H1 (cell line): ENCODE measurements around the gene B4GALNT3. TPM values are rescaled to one million over a fixed set of nuclear protein-coding genes. Genes with fewer than 3 reads are reported as not detected.

ENCODE experiments used
- CTCF ChIA-PET: fragments of 300-600 bp; sonication (Branson Sonifier 250); formaldehyde crosslinking; loops from one replicate; lab custom pipeline; 2021; ENCODE audit not compliant: partially characterized antibody; lab: Charles Lee
- POLR2A ChIA-PET: fragments of 300-600 bp; sonication (Branson Sonifier 250); formaldehyde crosslinking; loops from one replicate; lab custom pipeline; 2021; ENCODE audit warnings: inconsistent platforms; ENCODE audit not compliant: partially characterized antibody; lab: Charles Lee
- DNase-seq, 2 experiments: peaks; one replicate each; pipeline versions ENCODE4 v3.0.0 to v3.0.0-alpha.2; 2010 to 2022; ENCODE audit warnings: low spot score in 2 of 2, low read depth in 1 of 2, mixed read lengths in 1 of 2
- FAIRE-seq: peaks from 2 replicates; lab custom pipeline; 2011; peaks lifted over from hg19 to GRCh38; lab: Jason Lieb, UNC
- H2AFZ ChIP-seq: 2 replicates; pipeline ENCODE4 v1.8.1; 2012; ENCODE audit warnings: low read length, inconsistent platforms
- H2AK5ac ChIP-seq: 2 replicates; pipeline ENCODE4 v1.6.1; 2013; ENCODE audit warnings: low read depth, low read length
- H2BK120ac ChIP-seq: replicated peaks from 2 replicates; pipeline ENCODE3; 2013; ENCODE audit warnings: low read depth, low read length, inconsistent platforms
- H2BK12ac ChIP-seq: 2 replicates; pipeline ENCODE4 v1.6.1; 2013; ENCODE audit warnings: low read depth, low read length
- H2BK15ac ChIP-seq: 2 replicates; pipeline ENCODE4 v1.6.1; 2013; ENCODE audit warnings: low read length
- H2BK20ac ChIP-seq: 2 replicates; pipeline ENCODE4 v1.6.1; 2013; ENCODE audit warnings: low read length
- H2BK5ac ChIP-seq: 2 replicates; pipeline ENCODE4 v1.6.1; 2013; ENCODE audit warnings: low read depth, low read length
- H3K14ac ChIP-seq: 2 replicates; pipeline ENCODE4 v1.6.1; 2013; ENCODE audit warnings: inconsistent platforms; ENCODE audit not compliant: insufficient read length
- H3K18ac ChIP-seq: 2 replicates; pipeline ENCODE4 v1.6.1; 2013; ENCODE audit warnings: low read length; ENCODE audit errors: extremely low read depth
- H3K23ac ChIP-seq: 2 replicates; pipeline ENCODE4 v1.6.1; 2013; ENCODE audit warnings: inconsistent platforms; ENCODE audit not compliant: insufficient read length
- H3K23me2 ChIP-seq: 2 replicates; pipeline ENCODE4 v1.6.1; 2013; ENCODE audit warnings: low read depth, low read length
- H3K27ac ChIP-seq: 2 replicates; pipeline ENCODE4 v1.6.1; 2011; ENCODE audit warnings: low read depth, low read length, inconsistent platforms
- H3K27me3 ChIP-seq, 4 experiments: replicated peaks in 1 of 4; 1 replicate in 1 of 4; 2 replicates in 3 of 4; pipeline versions ENCODE4 v1.6.1 to v1.8.1; 2011 to 2013; ENCODE audit warnings: low read length in 3 of 4, mild to moderate bottlenecking in 3 of 4, inconsistent platforms in 2 of 4, mixed read lengths in 2 of 4, moderate library complexity in 1 of 4; ENCODE audit not compliant: control insufficient read depth in 3 of 4, insufficient read depth in 3 of 4; ENCODE audit errors: extremely low read depth in 1 of 4
- H3K36me3 ChIP-seq, 4 experiments: 2 replicates each; pipeline versions ENCODE4 v1.6.1 to v1.8.1; 2011 to 2013; ENCODE audit warnings: mild to moderate bottlenecking in 4 of 4, low read length in 3 of 4, moderate library complexity in 2 of 4, control low read depth in 1 of 4, inconsistent platforms in 1 of 4; ENCODE audit not compliant: insufficient read depth in 4 of 4, control insufficient read depth in 2 of 4
- H3K4ac ChIP-seq: replicated peaks from 2 replicates; pipeline ENCODE3; 2013; ENCODE audit warnings: low read length, low read depth, mixed read lengths, inconsistent platforms; ENCODE audit not compliant: insufficient read length
- H3K4me1 ChIP-seq, 4 experiments: replicated peaks in 1 of 4; 1 replicate in 1 of 4; 2 replicates in 3 of 4; pipeline versions ENCODE4 v1.6.1 to v1.8.1; 2011 to 2013; ENCODE audit warnings: low read length in 3 of 4, inconsistent platforms in 2 of 4, mixed read lengths in 1 of 4; ENCODE audit not compliant: insufficient read depth in 4 of 4, control insufficient read depth in 3 of 4
- H3K4me2 ChIP-seq, 2 experiments: 2 replicates each; pipeline versions ENCODE4 v1.6.1 to v1.8.1; 2011 to 2013; ENCODE audit warnings: low read depth in 2 of 2, low read length in 2 of 2, control low read depth in 1 of 2, inconsistent platforms in 1 of 2, mild to moderate bottlenecking in 1 of 2; ENCODE audit not compliant: insufficient read depth in 1 of 2
- H3K4me3 ChIP-seq, 4 experiments: fragments of 200-600, 300-600 bp in 1 of 4; sonication (generic), shearing (Covaris generic), sonication (Bioruptor Twin) in 1 of 4; 2 replicates each; pipeline versions ENCODE4 v1.5.1 to v1.8.1; 2011 to 2016; ENCODE audit warnings: low read length in 4 of 4, low read depth in 3 of 4, control low read depth in 2 of 4, inconsistent platforms in 2 of 4, mild to moderate bottlenecking in 2 of 4, mixed read lengths in 1 of 4, moderate library complexity in 1 of 4; ENCODE audit not compliant: insufficient read depth in 2 of 4; ENCODE audit errors: extremely low read depth in 1 of 4
- H3K56ac ChIP-seq: replicated peaks from 2 replicates; pipeline ENCODE3; 2013; ENCODE audit warnings: low read depth, mild to moderate bottlenecking, mixed read lengths, low read length, inconsistent platforms; ENCODE audit not compliant: insufficient read length
- H3K79me1 ChIP-seq: 2 replicates; pipeline ENCODE4 v1.6.1; 2013; ENCODE audit warnings: low read depth, low read length, control low read depth
- H3K79me2 ChIP-seq, 2 experiments: 2 replicates each; pipeline versions ENCODE4 v1.6.1 to v1.8.1; 2012 to 2013; ENCODE audit warnings: low read length in 2 of 2, mild to moderate bottlenecking in 2 of 2, inconsistent platforms in 1 of 2; ENCODE audit not compliant: insufficient read depth in 2 of 2, control insufficient read depth in 1 of 2
- H3K9ac ChIP-seq, 4 experiments: replicated peaks in 1 of 4; 1 replicate in 1 of 4; 2 replicates in 3 of 4; pipeline versions ENCODE4 v1.6.1 to v1.8.1; 2011 to 2013; ENCODE audit warnings: low read depth in 3 of 4, low read length in 3 of 4, control low read depth in 2 of 4, mild to moderate bottlenecking in 2 of 4, moderate library complexity in 2 of 4, inconsistent platforms in 1 of 4; ENCODE audit errors: extremely low read depth in 1 of 4
- H3K9me3 ChIP-seq, 2 experiments: 2 replicates each; pipeline versions ENCODE4 v1.6.1 to v1.8.1; 2012 to 2013; ENCODE audit warnings: mild to moderate bottlenecking in 2 of 2, moderate library complexity in 2 of 2, control low read depth in 1 of 2, inconsistent platforms in 1 of 2, low read depth in 1 of 2, low read length in 1 of 2, mixed read lengths in 1 of 2; ENCODE audit not compliant: insufficient read depth in 2 of 2
- H4K20me1 ChIP-seq, 2 experiments: replicated peaks in 1 of 2; 2 replicates each; pipeline versions ENCODE3 to v1.8.1; 2011 to 2013; ENCODE audit warnings: inconsistent platforms in 2 of 2, low read length in 2 of 2, mild to moderate bottlenecking in 1 of 2; ENCODE audit not compliant: insufficient read depth in 2 of 2, control insufficient read depth in 1 of 2
- H4K5ac ChIP-seq: 2 replicates; pipeline ENCODE4 v1.6.1; 2013; ENCODE audit warnings: low read length, low read depth, mixed read lengths, inconsistent platforms; ENCODE audit not compliant: insufficient read length
- H4K8ac ChIP-seq: 2 replicates; pipeline ENCODE4 v1.8.0; 2013; ENCODE audit warnings: mild to moderate bottlenecking, moderate library complexity, low read length, inconsistent platforms; ENCODE audit not compliant: insufficient read depth; ENCODE audit errors: extremely low read depth
- H4K91ac ChIP-seq: replicated peaks from 2 replicates; pipeline ENCODE3; 2013; ENCODE audit warnings: low read length, mixed read lengths, inconsistent platforms; ENCODE audit not compliant: insufficient read length
- CTCF ChIP-seq, 3 experiments: IDR thresholded peaks; 1 replicate in 2 of 3; 2 replicates in 1 of 3; pipeline versions ENCODE4 v1.5.1 to v1.6.1; 2011; ENCODE audit warnings: low read length in 3 of 3, mild to moderate bottlenecking in 3 of 3, inconsistent platforms in 2 of 3, low read depth in 1 of 3, moderate library complexity in 1 of 3; ENCODE audit not compliant: insufficient read depth in 1 of 3; ENCODE audit errors: control extremely low read depth in 1 of 3
- EGR1 ChIP-seq: IDR thresholded peaks from 2 replicates; pipeline ENCODE4 v1.6.1; 2011; ENCODE audit warnings: low read depth, low read length, borderline replicate concordance
- RAD21 ChIP-seq, 2 experiments: IDR thresholded peaks in 1 of 2; conservative IDR thresholded peaks in 1 of 2; 2 replicates each; pipeline ENCODE4 v1.6.1; 2011; ENCODE audit warnings: low read depth in 2 of 2, low read length in 2 of 2, improper control_type of control experiment in 1 of 2, inconsistent platforms in 1 of 2, mild to moderate bottlenecking in 1 of 2, moderate library complexity in 1 of 2
- WGBS, 2 experiments: shearing (Covaris generic) in 1 of 2; methylation state at CpG; one replicate each; pipeline versions ENCODE4 v1.1.6 to v1.1.7; 2013 to 2015; ENCODE audit warnings: low lambda C conversion rate in 2 of 2, mixed read lengths in 2 of 2, inconsistent platforms in 1 of 2, low coverage in 1 of 2, missing lambda C conversion rate in 1 of 2; ENCODE audit not compliant: insufficient replicate concordance in 2 of 2, insufficient coverage in 1 of 2, insufficient read length in 1 of 2; ENCODE audit errors: extremely low coverage in 1 of 2, missing lambda C conversion rate in 1 of 2; 5-methylcytosine and 5-hydroxymethylcytosine counted together
- polyA plus RNA-seq, 7 experiments: library from polyadenylated mRNA; depleted of rRNA in 3 of 7; stranded (reverse) in 5 of 7; unstranded in 2 of 7; fragments of >200 nt in 5 of 7; fragments of 200-250 nt in 2 of 7; gene quantifications; 1 replicate in 5 of 7; 2 replicates in 1 of 7; 4 replicates in 1 of 7; pipeline versions ENCODE4 v1.2.1 to v1.2.3, GENCODE V29; 2011 to 2013; ENCODE audit warnings: missing spikeins in 2 of 7, mixed read lengths in 2 of 7
- total RNA-seq: library from RNA; stranded (reverse); fragmentation: NEBNext Ultra II Directional; extraction: Animal tissue kit (Norgen Biotek cat#: 25700); gene quantifications from 2 replicates; pipeline ENCODE4 v1.2.1, GENCODE V29; 2021

B4GALNT3 gene
- total and polyA plus RNA-seq, 2 of the 8 experiments (the other 6 are each of a cell fraction or from before 2014, with no cell fraction given): 12.5 to 20.3 TPM

GRCh38 chr12:546265-546919 is 86.7 kb downstream of the B4GALNT3 start:
- no peaks in the 10 kb centered on the region for H3K27me3 ChIP-seq
- H4K20me1 ChIP-seq: peaks cover 0 to 4% of the 10 kb centered on the region in 2 experiments
- no peaks in the 10 kb centered on the region; the same call in 1 of the 2 replicates for H3K23me2 ChIP-seq
- CTCF ChIA-PET: interaction anchor here (0.7 to 3.5 kb wide), 27 partner anchors 9 to 306 kb away, joined by 3 to 150 read pairs (median 8); no protein-coding TSS in a partner anchor
- H3K79me2 ChIP-seq: no peaks in the 10 kb centered on the region
- H3K14ac ChIP-seq: no peak overlapping the region
- no peaks in the 10 kb centered on the region for H3K79me1 ChIP-seq
- H4K91ac ChIP-seq: no peak overlapping the region
- no peak overlapping the region; the same call in 1 of the 2 replicates for H4K8ac ChIP-seq
- no peak overlapping the region for H2AK5ac ChIP-seq
- DNase-seq: peak in 1 of 2 experiments; percentile 53
- H3K23ac ChIP-seq: no peak overlapping the region
- TF ChIP-seq RAD21 (IDR thresholded peaks at IDR 0.05 in 1 of 2, conservative IDR thresholded peaks at IDR 0.05 in 1 of 2; ENCODE audit: low read depth in 2 of 2, low read length in 2 of 2): no peak
- TF ChIP-seq CTCF (IDR thresholded peaks at IDR 0.05; ENCODE audit: control extremely low read depth in 1 of 3, insufficient read depth in 1 of 3, low read depth in 1 of 3, low read length in 3 of 3): 0 out of 4 replicates have a peak, but pooled peaks of 1 of the 3 experiments have one; percentile 3
- TF ChIP-seq EGR1: no peak
- TF ChIP-seq, all 59 proteins: peak for 1
- POLR2A ChIA-PET: interaction anchor here (0.5 to 2.0 kb wide), 2 partner anchors 24 to 104 kb away, joined by 5 to 8 read pairs; no protein-coding TSS in a partner anchor
- Histone ChIP-seq H2BK120ac (no peak overlapping the region), H3K9me3 (peaks cover 0 to 4% of the 10 kb centered on the region in 2 experiments; a peak in 1 of 4 replicates), H2BK5ac (no peak overlapping the region), H3K56ac (no peak overlapping the region), H3K18ac (peak overlapping the region; percentile 7; the same call in 1 of the 2 replicates), H2BK15ac (no peak overlapping the region), H3K4me2 (no peak overlapping the region), H4K5ac (no peak overlapping the region), H3K4ac (no peak overlapping the region), H2BK20ac (no peak overlapping the region), H3K9ac (no peak overlapping the region), H2AFZ (no peak overlapping the region), H3K4me3 (no peak overlapping the region), H2BK12ac (no peak overlapping the region), H3K27ac (no peak overlapping the region), H3K36me3 (peaks cover 0 to 4% (median 1%) of the 10 kb centered on the region in 4 experiments; a peak in 3 of 8 replicates), H3K4me1 (peaks cover 0 to 15% (median 8%) of the 10 kb centered on the region in 4 experiments; a peak in 5 of 7 replicates)
- WGBS, 2 experiments: 91 to 100% methylated on average over 2 to 38 of the region's 41 CpGs
- FAIRE-seq: no peak
